ENCODE results near the gene ETHE1. TPM values are rescaled to one million over a fixed set of nuclear protein-coding genes. Genes with fewer than 3 reads are reported as not detected.

The ETHE1 gene
- total RNA-seq, 1 experiment from 2014 or later, result 19.0 TPM

DNA sequence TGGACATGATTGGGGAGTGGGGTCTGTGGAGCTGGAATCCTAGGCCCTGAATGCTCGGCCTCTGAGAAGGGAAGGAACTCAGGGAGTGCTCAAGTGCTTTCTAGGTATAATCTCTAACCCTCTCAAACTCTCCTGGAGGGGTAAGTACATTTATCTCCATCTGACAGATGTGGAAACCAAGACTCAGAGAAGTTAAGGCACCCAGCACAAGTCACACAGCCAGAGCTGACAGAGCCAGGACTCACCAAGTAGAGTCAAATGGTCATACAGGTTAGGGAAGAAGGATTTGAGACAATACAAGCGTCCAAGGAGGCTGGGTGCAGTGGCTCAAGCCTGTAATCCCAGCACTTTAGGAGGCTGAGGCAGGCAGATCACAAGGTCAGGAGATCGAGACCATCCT is 48.7 kb downstream of the ETHE1 start:
- no peak overlapping the region for H3K27ac Mint-ChIP-seq
- POLR2A ChIA-PET, result no interaction called here

DNA sequence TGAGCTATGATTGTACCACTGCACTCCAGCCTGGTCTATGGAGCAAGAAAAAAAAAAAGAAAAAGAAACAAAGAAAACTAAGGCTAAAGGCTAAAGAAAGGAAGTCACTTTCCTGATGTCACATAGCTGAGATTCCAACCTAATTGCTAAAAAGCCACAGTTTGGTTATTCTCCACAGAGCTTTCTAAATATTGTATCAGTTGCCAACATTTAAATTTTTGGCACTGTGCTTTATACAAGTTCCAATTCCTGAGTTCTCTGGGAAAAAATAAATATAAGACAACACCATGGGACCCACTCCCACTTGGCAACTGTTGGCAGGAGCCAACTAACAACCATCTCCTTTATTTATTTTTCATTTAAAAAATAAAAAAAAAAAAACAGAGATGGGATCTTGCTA is 50.4 kb downstream of the ETHE1 start:
- Mint-ChIP-seq H3K9me3 (no peaks in the 10 kb centered on the region), H3K4me1 (peaks cover 3% of the 10 kb centered on the region; the same call in 1 of the 2 replicates), H3K36me3 (no peaks in the 10 kb centered on the region), H3K27ac (no peak overlapping the region), H3K4me3 (no peak overlapping the region), H3K27me3 (ENCODE audit: low read depth) (peaks cover 41% of the 10 kb centered on the region)
- ATAC-seq (no peak), DNase-seq (ENCODE audit: low spot score) (no peak)
- ChIA-PET POLR2A (no interaction called here), CTCF (interaction anchor here (1.0 to 1.9 kb wide), 3 partner anchors 11 to 43 kb away, joined by 3 to 7 read pairs (median 4); partner anchors contain the start of gene LYPD3)
- TF ChIP-seq FOXK1 (CRISPR knock-in tag; IDR thresholded peaks at IDR 0.05) (no peak), ZNF423 (CRISPR knock-in tag; IDR thresholded peaks at IDR 0.05) (no peak)
- TF ChIP-seq, protein P1, sequence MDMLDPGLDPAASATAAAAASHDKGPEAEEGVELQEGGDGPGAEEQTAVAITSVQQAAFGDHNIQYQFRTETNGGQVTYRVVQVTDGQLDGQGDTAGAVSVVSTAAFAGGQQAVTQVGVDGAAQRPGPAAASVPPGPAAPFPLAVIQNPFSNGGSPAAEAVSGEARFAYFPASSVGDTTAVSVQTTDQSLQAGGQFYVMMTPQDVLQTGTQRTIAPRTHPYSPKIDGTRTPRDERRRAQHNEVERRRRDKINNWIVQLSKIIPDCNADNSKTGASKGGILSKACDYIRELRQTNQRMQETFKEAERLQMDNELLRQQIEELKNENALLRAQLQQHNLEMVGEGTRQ (CRISPR knock-in tag; IDR thresholded peaks at IDR 0.05), result no peak
- TF ChIP-seq, protein P2, sequence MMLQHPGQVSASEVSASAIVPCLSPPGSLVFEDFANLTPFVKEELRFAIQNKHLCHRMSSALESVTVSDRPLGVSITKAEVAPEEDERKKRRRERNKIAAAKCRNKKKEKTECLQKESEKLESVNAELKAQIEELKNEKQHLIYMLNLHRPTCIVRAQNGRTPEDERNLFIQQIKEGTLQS (CRISPR knock-in tag; conservative IDR thresholded peaks at IDR 0.05), result no peak

More for the DNA sequence above, 48.7 kb downstream of the ETHE1 start:
- TF ChIP-seq NFE2L1 (CRISPR knock-in tag; IDR thresholded peaks at IDR 0.05), result no peak
- no peak for TF ChIP-seq ZNF396 (CRISPR knock-in tag; IDR thresholded peaks at IDR 0.05; ENCODE audit: borderline replicate concordance)
- TF ChIP-seq, protein P3, sequence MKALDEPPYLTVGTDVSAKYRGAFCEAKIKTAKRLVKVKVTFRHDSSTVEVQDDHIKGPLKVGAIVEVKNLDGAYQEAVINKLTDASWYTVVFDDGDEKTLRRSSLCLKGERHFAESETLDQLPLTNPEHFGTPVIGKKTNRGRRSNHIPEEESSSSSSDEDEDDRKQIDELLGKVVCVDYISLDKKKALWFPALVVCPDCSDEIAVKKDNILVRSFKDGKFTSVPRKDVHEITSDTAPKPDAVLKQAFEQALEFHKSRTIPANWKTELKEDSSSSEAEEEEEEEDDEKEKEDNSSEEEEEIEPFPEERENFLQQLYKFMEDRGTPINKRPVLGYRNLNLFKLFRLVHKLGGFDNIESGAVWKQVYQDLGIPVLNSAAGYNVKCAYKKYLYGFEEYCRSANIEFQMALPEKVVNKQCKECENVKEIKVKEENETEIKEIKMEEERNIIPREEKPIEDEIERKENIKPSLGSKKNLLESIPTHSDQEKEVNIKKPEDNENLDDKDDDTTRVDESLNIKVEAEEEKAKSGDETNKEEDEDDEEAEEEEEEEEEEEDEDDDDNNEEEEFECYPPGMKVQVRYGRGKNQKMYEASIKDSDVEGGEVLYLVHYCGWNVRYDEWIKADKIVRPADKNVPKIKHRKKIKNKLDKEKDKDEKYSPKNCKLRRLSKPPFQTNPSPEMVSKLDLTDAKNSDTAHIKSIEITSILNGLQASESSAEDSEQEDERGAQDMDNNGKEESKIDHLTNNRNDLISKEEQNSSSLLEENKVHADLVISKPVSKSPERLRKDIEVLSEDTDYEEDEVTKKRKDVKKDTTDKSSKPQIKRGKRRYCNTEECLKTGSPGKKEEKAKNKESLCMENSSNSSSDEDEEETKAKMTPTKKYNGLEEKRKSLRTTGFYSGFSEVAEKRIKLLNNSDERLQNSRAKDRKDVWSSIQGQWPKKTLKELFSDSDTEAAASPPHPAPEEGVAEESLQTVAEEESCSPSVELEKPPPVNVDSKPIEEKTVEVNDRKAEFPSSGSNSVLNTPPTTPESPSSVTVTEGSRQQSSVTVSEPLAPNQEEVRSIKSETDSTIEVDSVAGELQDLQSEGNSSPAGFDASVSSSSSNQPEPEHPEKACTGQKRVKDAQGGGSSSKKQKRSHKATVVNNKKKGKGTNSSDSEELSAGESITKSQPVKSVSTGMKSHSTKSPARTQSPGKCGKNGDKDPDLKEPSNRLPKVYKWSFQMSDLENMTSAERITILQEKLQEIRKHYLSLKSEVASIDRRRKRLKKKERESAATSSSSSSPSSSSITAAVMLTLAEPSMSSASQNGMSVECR (CRISPR knock-in tag; IDR thresholded peaks at IDR 0.05; ENCODE audit: borderline replicate concordance), result no peak
- TF ChIP-seq, protein P4, sequence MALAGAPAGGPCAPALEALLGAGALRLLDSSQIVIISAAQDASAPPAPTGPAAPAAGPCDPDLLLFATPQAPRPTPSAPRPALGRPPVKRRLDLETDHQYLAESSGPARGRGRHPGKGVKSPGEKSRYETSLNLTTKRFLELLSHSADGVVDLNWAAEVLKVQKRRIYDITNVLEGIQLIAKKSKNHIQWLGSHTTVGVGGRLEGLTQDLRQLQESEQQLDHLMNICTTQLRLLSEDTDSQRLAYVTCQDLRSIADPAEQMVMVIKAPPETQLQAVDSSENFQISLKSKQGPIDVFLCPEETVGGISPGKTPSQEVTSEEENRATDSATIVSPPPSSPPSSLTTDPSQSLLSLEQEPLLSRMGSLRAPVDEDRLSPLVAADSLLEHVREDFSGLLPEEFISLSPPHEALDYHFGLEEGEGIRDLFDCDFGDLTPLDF (CRISPR knock-in tag; IDR thresholded peaks at IDR 0.05), result no peak
- no peak for TF ChIP-seq ZNF232 (CRISPR knock-in tag; IDR thresholded peaks at IDR 0.05)
- no peak for TF ChIP-seq NFYB (CRISPR knock-in tag; conservative IDR thresholded peaks at IDR 0.05; ENCODE audit: low read depth)
- TF ChIP-seq, protein P5, sequence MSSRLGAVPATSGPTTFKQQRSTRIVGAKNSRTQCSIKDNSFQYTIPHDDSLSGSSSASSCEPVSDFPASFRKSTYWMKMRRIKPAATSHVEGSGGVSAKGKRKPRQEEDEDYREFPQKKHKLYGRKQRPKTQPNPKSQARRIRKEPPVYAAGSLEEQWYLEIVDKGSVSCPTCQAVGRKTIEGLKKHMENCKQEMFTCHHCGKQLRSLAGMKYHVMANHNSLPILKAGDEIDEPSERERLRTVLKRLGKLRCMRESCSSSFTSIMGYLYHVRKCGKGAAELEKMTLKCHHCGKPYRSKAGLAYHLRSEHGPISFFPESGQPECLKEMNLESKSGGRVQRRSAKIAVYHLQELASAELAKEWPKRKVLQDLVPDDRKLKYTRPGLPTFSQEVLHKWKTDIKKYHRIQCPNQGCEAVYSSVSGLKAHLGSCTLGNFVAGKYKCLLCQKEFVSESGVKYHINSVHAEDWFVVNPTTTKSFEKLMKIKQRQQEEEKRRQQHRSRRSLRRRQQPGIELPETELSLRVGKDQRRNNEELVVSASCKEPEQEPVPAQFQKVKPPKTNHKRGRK (CRISPR knock-in tag; IDR thresholded peaks at IDR 0.05; ENCODE audit: borderline replicate concordance), result no peak
- TF ChIP-seq ESRRA (CRISPR knock-in tag; IDR thresholded peaks at IDR 0.05; ENCODE audit: borderline replicate concordance), result no peak
- TF ChIP-seq PRRX2 (CRISPR knock-in tag; IDR thresholded peaks at IDR 0.05), result no peak
- TF ChIP-seq ZNF423 (CRISPR knock-in tag; IDR thresholded peaks at IDR 0.05), result no peak
- no peak for DNase-seq (ENCODE audit: low spot score)
- no peak overlapping the region for H3K4me3 Mint-ChIP-seq
- no peak for ATAC-seq
- H3K4me1 Mint-ChIP-seq, result peaks cover 3% of the 10 kb centered on the region; the same call in 1 of the 2 replicates
- H3K27me3 Mint-ChIP-seq (ENCODE audit: low read depth), result peaks cover 29% of the 10 kb centered on the region
- H3K36me3 Mint-ChIP-seq, result no peaks in the 10 kb centered on the region
- CTCF ChIA-PET, result interaction anchor here (0.6 kb wide), 2 partner anchors 24 to 41 kb away, joined by 3 read pairs; no protein-coding TSS in a partner anchor
- H3K9me3 Mint-ChIP-seq, result no peaks in the 10 kb centered on the region

Measured in WTC11 (cell line).